GM19240 (cell line): ENCODE results near the gene POM121L2.
"Not testable (repeated sequence)": the region's sequence is repeated elsewhere in the genome, so short reads cannot be mapped to it uniquely, and the experiment has no call there.

Experiments used
- DNase-seq: peaks from one replicate; pipeline ENCODE4 v3.0.0; 2011; ENCODE audit warnings: low spot score; ENCODE audit not compliant: insufficient read length

Gene POM121L2

DNA sequence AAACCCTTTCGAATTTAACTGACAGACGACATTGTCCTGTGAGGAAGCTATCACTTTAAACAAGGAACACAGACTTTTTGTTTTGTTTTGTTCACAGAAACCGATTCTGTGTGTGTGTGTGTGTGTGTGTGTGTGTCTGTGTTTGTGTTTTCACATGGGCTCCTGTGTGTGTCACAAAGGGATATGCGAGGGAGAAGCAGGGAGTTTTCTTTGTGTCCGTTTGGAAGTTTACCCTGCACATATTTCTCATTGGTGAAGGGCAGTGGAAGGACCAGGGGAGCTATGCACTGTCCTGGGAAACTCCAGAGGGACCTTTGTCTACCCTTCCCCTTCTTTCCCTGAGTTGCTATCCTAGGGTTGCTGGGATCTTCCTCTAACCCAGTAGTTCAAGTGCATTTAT, 17.7 kb downstream of the POM121L2 start:
- DNase-seq, result no peak

DNA sequence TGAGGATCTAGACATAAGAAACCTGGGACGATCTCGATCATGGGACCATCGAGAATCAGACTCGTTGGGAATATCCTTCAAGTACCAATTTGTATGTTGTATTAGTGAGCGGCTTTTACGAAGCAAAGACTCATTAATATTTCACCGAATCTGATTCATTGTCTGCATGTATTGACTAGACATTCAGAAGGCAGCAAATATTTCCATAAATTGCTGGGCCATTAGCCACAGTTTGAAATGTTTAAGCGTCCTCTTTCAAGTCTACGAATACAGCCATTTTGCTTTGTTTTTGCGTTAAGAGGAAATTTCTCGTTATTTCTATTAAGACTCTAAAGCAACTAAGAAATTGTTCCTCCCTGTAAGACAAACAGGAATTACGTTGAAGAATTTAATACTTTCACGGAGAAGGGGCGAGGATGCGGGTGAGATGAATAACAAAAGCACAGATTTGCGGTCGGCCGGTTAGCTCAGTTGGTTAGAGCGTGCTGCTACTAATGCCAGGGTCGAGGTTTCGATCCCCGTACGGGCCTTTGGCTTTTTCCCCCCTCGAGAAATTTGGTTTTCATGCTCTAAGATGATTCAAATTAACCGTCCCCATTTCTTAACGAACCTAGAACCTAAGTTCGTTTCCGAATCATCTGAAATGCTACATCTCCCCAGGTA, 18.5 kb downstream of the POM121L2 start:
- no peak for DNase-seq

DNA sequence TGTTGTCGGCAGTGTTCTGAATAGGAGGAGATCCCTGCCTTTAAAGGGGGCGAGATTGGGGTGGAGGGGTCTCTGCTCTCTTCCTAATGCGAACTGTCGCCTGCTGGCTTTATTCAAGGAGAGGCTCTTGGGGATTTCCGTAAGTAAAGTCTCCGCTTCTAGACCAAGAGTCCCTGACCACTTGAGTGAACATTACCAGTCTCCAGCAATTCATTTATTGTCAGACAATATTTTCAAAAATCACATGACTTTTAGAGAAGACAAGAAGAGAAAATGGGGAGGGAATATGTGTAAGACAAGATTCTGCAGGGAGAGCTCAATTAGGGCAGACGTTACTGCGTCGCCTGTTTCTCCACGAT, 21.2 kb downstream of the POM121L2 start:
- no peak for DNase-seq

DNA sequence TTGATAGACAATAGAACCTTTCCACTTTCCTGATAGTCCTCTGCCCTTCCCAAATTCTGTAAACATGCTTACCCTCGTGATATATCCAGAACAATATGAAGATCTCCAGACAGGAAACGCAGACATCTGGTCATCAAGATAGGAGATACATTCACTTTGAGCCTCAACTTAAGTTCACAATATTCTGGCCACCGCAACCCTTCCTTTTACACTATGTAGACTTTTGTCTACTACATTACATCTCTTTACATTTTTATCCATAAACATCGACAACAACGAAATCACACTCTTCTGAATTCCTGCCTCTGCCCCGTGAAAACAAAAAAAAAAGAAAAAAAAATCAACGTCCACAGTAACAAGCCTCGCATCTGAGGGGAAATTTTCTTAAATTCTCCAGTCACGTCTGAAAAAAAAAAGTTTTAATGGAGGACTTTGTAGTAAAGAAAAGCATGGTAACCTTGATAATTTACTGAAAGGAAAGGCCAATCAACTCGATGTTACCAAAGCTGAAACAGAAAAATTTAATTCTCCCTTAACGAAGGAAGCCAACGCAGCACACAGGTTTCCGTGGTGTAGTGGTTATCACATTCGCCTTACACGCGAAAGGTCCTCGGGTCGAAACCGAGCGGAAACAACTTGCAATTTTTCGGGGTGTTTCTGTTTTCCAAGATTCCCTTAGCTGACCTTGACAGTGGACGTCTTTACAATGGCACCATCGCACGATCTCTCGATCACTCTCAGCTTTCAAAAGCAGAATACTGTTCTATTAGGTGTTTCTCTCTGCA, 21.8 kb downstream of the POM121L2 start:
- DNase-seq, result no peak

DNA sequence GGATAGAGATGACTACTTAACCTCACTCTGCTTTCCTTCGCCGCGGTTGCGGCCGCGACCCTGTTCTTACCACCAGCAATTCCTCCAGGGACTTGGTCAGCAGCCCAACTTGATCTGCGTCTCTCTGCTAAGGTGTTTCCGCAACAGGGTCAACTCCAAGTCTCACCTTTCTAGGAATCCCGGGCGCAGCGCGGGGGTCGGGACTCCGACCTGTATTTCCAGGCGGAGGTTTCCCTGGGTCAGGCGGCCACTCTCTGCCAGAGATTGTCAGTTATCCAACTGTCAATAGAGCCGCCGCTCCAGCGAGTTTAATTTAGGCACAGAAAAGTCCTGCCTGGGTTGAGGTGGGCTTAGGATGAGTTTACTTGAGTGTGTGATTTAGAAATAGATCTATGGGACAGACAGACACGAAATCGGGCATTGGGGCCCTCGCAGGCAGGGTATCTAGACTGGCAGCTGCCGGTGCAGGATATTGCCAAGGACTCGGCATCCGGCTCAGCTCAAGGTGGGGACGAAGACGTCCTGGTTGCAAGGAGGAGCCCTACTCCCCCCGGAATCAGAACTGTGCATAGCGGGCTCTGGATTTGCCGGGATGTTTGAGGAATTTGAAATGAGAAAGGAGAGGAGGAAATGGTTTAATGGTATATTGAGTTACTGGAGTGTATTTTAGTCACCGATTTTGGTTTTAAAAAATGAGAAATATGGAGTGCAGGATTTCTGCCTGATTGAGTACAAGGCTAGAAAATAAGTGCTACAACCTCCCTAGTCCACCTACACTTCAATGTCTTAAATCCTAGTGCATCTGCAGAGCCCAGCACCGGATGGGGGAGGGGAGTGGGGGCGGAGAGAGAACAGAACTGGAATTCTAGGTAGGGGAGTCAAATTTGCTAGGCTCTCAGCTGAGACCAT, 23.7 kb downstream of the POM121L2 start:
- no peak for DNase-seq

DNA sequence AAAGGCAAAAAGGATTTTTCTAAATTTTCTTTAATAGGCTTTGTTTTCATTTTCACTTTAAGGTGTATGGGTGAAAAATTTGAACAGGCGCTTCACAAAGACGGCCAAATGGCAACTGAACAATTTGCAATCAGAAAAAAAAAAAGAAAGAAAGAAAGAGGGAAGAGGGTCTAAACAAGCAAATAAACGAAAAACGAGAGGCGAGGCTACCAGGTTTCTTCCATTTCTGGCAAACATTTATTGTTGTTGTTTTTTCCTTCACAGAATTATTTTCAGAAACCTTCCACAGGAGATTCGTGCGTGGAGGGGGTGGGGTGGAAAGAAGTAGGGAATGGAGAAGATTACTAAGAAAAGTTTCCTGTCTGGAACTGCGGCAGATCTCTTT, 24.3 kb downstream of the POM121L2 start:
- no peak for DNase-seq

DNA sequence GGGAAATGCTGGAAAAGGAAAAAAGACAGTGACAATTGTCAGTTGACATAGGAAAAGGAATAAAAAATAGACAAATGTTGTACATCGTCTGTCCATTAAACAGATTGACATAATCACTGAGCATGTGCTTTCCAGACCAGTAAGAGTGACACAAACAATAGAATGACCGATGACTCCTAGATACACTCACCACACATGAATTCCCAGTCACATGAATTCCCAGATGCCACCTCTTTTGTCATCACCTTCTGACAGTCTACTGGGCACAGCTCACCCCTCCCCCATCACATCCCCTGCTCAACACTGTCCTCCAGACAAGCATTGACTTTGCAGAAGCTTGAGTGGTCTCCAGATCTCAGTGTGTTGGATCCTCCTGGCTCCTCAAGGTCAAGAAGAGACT, 25.9 kb downstream of the POM121L2 start:
- DNase-seq, result no peak

DNA sequence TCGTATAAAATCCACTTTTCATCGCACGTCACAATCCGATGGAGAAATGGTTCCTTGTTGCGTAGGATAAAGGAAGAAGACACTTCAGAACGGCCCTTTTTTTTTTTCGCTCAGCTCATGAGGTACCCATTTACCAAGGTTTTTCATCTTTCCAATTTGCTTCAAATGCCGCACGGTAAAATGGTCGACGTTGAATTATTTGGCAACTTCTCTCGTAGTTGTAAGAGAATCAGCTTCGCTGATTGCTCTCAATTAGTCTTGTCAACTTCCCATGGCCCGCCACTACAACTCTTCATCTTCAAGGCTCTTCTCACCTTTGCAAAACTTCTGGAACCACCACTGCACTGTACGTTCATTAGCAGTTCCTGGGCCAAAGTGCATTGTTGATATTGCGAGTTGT, 28.8 kb downstream of the POM121L2 start:
- DNase-seq, result no peak

DNA sequence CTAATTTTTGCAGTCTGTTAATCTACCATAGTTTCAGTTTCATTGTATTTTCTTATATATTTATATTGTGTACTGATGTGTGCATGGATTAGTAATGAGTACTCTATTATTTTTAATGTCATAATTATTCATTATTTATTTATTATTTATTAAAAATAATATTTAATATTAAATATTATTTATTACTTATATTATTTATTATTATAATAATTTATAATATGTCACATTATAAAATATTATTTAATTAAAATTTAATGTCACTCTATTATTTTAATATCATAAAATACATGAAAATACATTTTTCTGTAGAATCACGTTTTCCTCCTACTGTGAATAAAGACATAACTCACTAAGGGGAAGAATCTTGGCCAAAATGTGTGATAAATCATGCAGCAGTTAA, 30.5 kb downstream of the POM121L2 start:
- DNase-seq, result no peak

DNA sequence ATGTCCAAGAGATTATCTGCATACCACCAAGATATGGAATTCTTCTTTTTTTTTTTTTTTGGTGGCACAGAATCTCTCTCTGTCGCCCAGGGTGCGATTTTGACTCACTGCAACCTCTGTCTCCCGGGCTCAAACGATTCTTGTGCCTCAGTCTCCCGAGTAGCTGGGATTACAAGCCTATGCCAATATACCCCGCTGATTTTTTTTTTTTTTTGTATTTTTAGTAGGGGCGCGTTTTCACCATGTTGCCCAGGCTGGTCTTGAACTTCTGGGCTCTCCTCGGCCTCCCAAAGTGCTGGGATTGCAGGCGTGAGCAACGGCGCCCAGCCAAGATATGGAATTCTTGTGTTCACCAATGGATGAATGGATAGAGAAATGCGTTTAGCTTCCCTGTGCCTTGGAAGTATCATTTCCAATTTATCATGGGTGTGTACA, 31.0 kb downstream of the POM121L2 start:
- DNase-seq, result no peak

DNA sequence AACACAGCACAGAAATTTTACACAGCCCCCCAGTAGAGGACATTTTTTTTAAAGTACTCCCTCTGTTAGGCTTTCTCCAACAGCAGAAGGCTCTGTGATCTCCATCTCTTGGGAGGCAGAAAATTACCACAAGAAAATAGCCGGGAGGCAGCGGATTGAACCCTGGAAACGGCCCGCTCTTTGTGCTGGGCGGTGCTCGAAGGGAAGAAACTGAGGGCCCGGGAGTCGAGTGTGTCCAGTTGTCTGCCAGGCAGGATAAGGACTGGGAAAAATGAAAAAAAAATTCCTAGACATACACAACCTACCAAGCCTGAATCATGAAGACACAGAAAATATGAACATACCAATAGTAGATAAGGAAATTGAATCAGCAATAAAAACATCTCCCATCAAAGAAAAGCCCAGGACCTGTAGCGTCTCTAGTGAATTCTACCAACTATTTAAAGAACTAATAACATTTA, 31.5 kb downstream of the POM121L2 start:
- no peak for DNase-seq

DNA sequence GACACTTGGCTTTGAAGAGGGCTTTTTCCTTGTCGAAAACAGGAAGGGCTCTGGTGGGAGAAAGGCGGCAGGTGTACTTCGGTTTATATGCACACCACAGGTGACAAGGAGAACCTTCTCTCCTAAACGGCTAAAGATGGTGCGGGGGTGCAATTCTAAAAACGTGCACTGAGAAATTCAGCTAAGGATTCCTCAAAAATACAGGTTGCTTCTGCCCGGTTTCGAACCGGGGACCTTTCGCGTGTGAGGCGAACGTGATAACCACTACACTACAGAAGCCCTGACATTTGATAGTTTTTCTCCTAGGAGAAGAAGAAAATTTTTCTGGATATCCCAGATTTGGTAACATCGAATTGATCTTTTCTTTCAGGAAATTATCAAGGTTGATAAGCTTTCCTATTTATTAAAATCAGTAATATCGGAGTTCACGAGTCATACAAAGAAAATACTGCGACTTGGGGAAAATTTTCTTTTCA, 32.0 kb downstream of the POM121L2 start:
- no peak for DNase-seq

DNA sequence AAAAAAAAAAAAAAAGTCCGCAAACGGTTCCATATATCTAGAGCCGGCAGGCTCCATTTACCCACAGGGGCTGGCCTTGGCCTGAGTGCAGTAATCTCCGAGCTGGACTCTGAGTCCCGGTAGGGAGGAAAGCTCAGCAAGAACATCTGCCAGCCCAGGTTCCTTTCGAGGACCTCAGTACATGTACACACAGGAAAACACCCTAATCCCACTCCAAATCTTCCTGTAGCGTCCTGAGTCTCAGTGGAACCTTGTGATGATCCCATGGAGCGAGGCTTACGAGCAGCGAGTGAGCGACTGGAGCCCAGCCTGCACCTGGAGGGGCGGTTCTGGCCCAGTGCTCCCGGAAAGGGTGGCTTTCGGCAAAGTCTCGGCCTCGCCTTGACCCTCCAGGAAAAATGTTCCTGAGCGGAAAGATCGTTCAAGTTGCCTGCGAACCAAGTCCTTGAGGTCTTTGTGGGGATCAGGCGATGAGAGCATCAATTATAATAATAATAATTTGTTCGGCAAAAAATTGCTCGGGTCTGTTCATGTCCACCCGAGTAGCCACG, 32.5 kb downstream of the POM121L2 start:
- DNase-seq, result no peak

DNA sequence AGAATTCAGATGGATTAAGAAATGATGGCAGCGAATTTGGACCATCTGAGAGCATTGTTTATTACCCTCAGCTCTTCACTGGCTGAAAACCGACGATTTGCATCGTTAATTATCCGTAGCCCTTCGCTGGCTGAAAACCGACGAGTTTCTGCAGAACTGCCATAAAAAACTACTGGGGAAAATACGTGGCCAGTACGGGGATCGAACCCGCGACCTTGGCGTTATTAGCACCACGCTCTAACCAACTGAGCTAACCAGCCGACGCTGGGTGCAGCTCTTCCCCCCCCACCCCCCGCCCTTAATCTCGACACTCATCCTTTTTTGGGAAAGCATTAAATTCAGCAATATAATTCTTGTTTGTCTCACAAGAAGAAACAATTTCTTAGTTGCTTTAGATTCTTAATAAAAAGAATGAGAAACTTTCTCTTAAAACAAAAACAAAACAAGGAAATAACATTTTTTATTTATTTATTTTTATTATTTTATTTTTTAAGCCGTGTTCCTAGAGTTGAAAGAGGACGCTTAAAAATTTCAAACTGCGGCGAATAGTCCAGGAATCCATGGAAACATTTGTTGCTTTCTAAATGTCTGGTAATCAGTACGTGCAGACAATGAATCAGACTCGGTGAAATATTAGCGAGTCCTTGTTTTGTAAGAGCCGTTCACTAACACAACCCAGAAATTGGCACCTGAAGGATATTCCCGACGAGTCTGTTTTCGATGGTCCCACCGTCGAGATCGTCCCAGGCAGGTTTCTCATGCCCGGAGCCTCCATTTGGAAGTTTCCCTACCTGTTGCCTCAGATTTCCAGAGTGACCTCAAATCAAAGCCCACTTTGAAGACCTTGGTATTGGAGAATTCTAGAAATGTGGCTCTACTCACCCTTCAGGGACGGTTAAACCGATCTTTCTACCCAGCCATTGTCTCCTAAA, 36.8 kb downstream of the POM121L2 start:
- DNase-seq, result no peak

DNA sequence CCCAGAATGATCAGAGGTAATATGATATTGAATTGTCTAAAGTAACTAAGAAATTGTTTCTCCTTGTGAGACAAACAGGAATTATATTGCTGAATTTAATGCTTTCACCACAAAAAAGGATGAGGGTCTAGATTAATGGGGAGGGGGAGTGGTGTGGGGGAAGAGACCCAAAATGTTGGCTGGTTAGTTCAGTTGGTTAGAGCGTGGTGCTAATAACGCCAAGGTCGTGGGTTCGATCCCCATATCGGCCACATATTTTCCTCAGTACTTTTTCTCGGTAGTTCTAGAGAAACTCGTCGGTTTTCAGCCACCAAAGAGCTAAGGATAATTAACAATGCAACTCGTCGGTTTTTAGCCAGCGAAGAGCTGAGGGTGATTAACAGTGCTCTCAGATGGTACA, 38.3 kb downstream of the POM121L2 start:
- no peak for DNase-seq

DNA sequence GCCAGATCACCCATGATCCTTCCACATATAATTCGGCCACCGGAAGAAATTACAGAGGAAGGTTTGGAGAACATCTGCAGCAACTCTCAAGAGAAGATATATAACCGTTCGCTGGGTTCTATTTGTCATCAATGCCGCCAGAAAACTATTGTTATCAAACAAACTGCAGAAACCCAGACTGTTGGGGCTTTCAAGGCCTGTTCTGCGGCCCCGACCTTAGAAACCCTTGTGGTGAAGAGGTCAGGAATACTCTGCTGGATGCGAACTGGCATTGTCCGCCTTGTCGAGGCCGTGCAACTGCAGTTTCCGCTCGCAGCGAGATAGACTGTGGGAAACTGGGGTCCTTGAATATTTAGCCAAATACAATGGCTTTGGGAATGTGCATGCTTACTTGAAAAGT, 43.3 kb downstream of the POM121L2 start:
- no peak for DNase-seq

DNA sequence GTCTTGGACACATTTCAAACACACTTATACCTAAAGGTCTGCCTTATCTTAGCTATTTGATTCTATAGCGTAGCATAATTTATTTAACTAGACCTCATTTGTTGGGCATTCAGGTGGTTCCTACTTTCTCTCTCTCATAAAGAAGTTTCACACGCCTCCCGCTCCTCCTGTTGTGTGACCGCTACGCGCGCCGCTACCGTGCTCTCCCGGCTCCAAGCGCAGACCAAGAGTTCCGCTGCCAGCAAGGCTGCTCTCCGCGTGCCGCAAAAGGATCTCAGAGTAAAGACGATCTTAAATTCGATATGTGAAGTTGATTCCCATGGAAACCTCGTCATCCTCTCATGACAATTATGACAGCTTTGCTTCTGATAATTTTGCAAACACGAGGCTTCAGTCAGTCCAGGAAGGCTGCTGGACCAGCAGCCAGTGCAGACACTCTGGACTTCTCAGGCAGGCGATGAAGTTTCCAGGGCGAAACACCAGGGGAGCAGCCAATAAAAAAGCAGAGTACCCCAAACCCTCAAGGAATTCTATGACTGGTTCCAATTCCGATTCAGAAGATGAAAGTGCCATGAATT, 44.1 kb downstream of the POM121L2 start:
- no peak for DNase-seq

DNA sequence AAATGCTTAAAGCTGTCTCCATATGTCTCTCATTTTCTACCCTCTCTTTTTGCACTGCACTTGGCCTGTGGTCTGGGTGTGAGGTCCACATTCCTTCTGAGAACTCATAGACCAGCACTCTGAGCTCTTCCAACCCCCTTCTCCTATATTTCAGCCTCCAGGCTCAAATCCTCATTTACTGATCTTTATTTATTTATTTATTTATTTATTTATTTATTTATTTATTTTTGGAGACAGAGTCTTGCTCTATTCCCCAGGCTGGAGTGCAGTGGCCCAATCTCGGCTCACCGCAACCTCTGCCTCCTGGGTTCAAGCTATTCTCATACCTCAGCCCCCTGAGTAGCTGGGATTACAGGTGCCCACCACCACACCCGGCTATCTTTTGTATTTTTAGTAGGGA, 45.1 kb downstream of the POM121L2 start:
- DNase-seq, result not testable (repeated sequence)

DNA sequence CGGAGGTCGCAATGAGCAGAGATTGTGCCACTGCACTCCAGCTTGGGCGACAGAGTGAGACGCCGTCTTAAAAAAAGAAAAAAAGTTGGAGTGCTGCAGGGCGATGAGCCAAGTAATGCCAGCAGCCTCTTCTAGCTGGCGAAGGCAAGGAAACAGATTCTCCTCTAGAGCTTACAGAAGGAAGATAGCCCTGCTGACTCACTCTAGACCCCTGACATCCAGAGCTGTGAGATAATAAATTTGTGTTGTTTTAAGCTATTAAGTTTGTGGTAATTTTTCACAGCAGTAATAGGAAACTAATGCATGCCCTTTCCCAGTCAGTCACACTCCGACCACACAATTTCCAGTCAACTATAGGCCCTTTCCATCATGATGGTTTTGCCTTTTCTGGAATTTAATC, 48.2 kb downstream of the POM121L2 start:
- no peak for DNase-seq

DNA sequence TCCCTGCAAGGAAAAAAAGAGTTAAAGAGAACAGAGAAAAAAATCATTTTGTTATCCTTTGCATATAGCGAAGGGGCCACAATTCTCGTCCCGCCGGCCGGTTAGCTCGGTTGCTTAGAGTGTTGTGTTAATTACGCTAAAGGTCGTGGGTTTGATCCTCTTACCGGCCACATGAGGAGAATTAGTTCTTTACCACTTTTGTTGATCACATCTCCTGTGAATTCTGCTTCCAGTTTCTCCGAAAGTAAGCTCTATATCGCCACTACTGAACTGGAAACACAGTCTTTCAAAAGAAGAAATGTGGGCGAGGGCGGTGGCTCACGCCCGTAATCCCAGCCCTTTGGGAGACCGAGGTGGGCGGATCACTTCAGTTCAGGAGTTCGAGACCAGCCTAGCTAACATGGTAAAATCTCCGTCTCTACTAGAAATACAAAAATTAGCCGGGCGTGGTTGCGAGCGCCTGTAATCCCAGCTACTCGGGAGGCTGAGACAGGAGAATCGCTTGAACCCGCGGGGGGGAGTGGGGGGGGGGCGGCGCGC, 51.2 kb downstream of the POM121L2 start:
- DNase-seq, result no peak
